K562 treated with DMSO at 1 percent for 24 hours (cell line): ENCODE data around the gene SPDL1. TPM values are rescaled to one million over a fixed set of nuclear protein-coding genes. Genes with fewer than 3 reads are reported as not detected.

Experiments
- total RNA-seq: library from RNA; unstranded; fragments of 300-600 nt; gene quantifications from 2 replicates; pipeline ENCODE4 v1.2.3, GENCODE V29; 2022; ENCODE audit warnings: low read depth; ENCODE audit not compliant: insufficient read depth

Gene SPDL1
- 32.2 and 34.6 TPM in 2 replicates for total RNA-seq

GRCh38 chr5:169583424-169584220 lies at the start of gene SPDL1:
Gene SPDL1, plus strand, starts transcription at chr5:169583773. Its CDS starts 4,644 bp downstream, at chr5:169588417.

GRCh38 chr5:169637085-169637548 lies 53.5 kb downstream of the SPDL1 start, which contains the start of gene DOCK2:
Gene DOCK2, plus strand, starts transcription at chr5:169637275. Its CDS starts 52 bp downstream, at chr5:169637327.

Other genes with a start within 250 kb of the SPDL1 start
- 35.8 and 36.3 TPM in 2 replicates for gene DOCK2, start 53.5 kb downstream of the SPDL1 start, total RNA-seq